Liver (tissue), 9 donors: ENCODE data around the gene CFI. TPM values are rescaled to one million over a fixed set of nuclear protein-coding genes. Genes with fewer than 3 reads are reported as not detected.

ENCODE experiments used
- DNase-seq: peaks from one replicate; pipeline ENCODE4 v3.0.0-alpha.2; 2017; ENCODE audit warnings: low spot score
- H3K27ac ChIP-seq, 2 donors: one replicate each; pipeline ENCODE4 v1.7.0; 2013; ENCODE audit warnings: inconsistent platforms in 2 of 2, low read length in 2 of 2, control low read depth in 1 of 2, low read depth in 1 of 2, mild to moderate bottlenecking in 1 of 2
- H3K27me3 ChIP-seq, 4 donors: one replicate each; pipeline versions ENCODE4 v1.6.1 to v1.7.0; 2013; ENCODE audit warnings: low read length in 3 of 4, inconsistent platforms in 1 of 4, mild to moderate bottlenecking in 1 of 4, moderate library complexity in 1 of 4; ENCODE audit not compliant: control insufficient read depth in 4 of 4, insufficient read depth in 4 of 4
- H3K36me3 ChIP-seq, 4 donors: one replicate each; pipeline versions ENCODE4 v1.6.1 to v1.7.0; 2013; ENCODE audit warnings: low read length in 3 of 4, mild to moderate bottlenecking in 3 of 4, low read depth in 1 of 4, moderate library complexity in 1 of 4; ENCODE audit not compliant: control insufficient read depth in 4 of 4, insufficient read depth in 3 of 4
- H3K4me1 ChIP-seq, 4 donors: one replicate each; pipeline versions ENCODE4 v1.6.1 to v1.7.0; 2013; ENCODE audit warnings: low read length in 3 of 4, mild to moderate bottlenecking in 3 of 4, moderate library complexity in 1 of 4; ENCODE audit not compliant: control insufficient read depth in 4 of 4, insufficient read depth in 4 of 4
- H3K4me3 ChIP-seq, 3 donors: one replicate each; pipeline versions ENCODE4 v1.6.1 to v1.7.0; 2013; ENCODE audit warnings: low read length in 3 of 3, control low read depth in 1 of 3, low read depth in 1 of 3, mild to moderate bottlenecking in 1 of 3
- H3K9ac ChIP-seq, 2 donors: one replicate each; pipeline ENCODE4 v1.7.0; 2013; ENCODE audit warnings: low read length in 2 of 2, mild to moderate bottlenecking in 2 of 2, moderate library complexity in 2 of 2, control low read depth in 1 of 2, low read depth in 1 of 2
- H3K9me3 ChIP-seq, 4 donors: one replicate each; pipeline versions ENCODE4 v1.6.1 to v1.7.0; 2013; ENCODE audit warnings: low read length in 3 of 4; ENCODE audit not compliant: control insufficient read depth in 4 of 4
- FOXA1 ChIP-seq: IDR thresholded peaks from 2 replicates; pipeline ENCODE4 v1.6.1; 2016; ENCODE audit warnings: antibody characterized with exemption
- FOXA2 ChIP-seq: IDR thresholded peaks from 2 replicates; pipeline ENCODE4 v1.6.1; 2016; ENCODE audit warnings: antibody characterized with exemption
- GABPA ChIP-seq, 2 donors: IDR thresholded peaks in 1 of 2; conservative IDR thresholded peaks in 1 of 2; 2 replicates each; pipeline ENCODE4 v1.6.1; 2016; ENCODE audit warnings: antibody characterized with exemption in 2 of 2, mild to moderate bottlenecking in 1 of 2, moderate library complexity in 1 of 2
- JUND ChIP-seq, 2 donors: IDR thresholded peaks; 2 replicates each; pipeline ENCODE4 v1.6.1; 2016; ENCODE audit warnings: antibody characterized with exemption in 2 of 2
- MAX ChIP-seq: IDR thresholded peaks from 2 replicates; pipeline ENCODE4 v1.6.1; 2016; ENCODE audit warnings: antibody characterized with exemption
- NR2F2 ChIP-seq: IDR thresholded peaks from 2 replicates; pipeline ENCODE4 v1.6.1; 2016; ENCODE audit warnings: antibody characterized with exemption
- REST ChIP-seq: IDR thresholded peaks from 2 replicates; pipeline ENCODE4 v1.6.1; 2016; ENCODE audit warnings: antibody characterized with exemption, mild to moderate bottlenecking
- TAF1 ChIP-seq: conservative IDR thresholded peaks from 2 replicates; pipeline ENCODE4 v1.6.1; 2016; ENCODE audit warnings: antibody characterized with exemption, mild to moderate bottlenecking
- YY1 ChIP-seq: IDR thresholded peaks from 2 replicates; pipeline ENCODE4 v1.6.1; 2016; ENCODE audit warnings: antibody characterized with exemption, mild to moderate bottlenecking
- ZBTB33 ChIP-seq: IDR thresholded peaks from 2 replicates; pipeline ENCODE4 v1.6.1; 2016; ENCODE audit warnings: antibody characterized with exemption
- WGBS: extraction: QIAGEN DNeasy Blood & Tissue Kit; methylation state at CpG from one replicate; pipeline ENCODE4 v1.1.7; 2013; 5-methylcytosine and 5-hydroxymethylcytosine counted together
- polyA plus RNA-seq, 2 donors: library from polyadenylated mRNA; stranded (reverse) in 1 of 2; unstranded in 1 of 2; fragments of 200-250 nt in 1 of 2; fragments of >200 nt in 1 of 2; fragmentation: Nextera tagmentation in 1 of 2; extraction: Ambion mirVana in 1 of 2; gene quantifications; one replicate each; pipeline versions ENCODE4 v1.2.1 to v1.2.3, GENCODE V29; 2013 to 2015
- total RNA-seq, 2 donors: library from RNA; depleted of rRNA; stranded (reverse); fragments of >200 nt; gene quantifications; one replicate each; pipeline ENCODE4 v1.2.3, GENCODE V29; 2014
- donor health status: healthy.
- donor health status: healthy.
- donor health status: healthy.
- donor health status: healthy.
- donor health status: healthy.

The CFI gene
- total and polyA plus RNA-seq, 4 donors: 232 to 598 (median 500) TPM

GRCh38 chr4:109815151-109816081 is 13.6 kb upstream of the CFI start, which contains the start of gene GAR1 (continued):
- TF ChIP-seq REST: peak; percentile 42

GRCh38 chr4:109811707-109812106 is 9.9 kb upstream of the CFI start:
- DNase-seq: no peak
- H3K4me1 ChIP-seq: peaks cover 0 to 17% (median 12%) of the 10 kb centered on the region in 4 donors
- TF ChIP-seq REST (no peak), FOXA2 (no peak), NR2F2 (no peak), TAF1 (no peak), FOXA1 (no peak), GABPA (IDR thresholded peaks at IDR 0.05 in 1 of 2, conservative IDR thresholded peaks at IDR 0.05 in 1 of 2) (no peak), ZBTB33 (no peak), MAX (no peak), YY1 (no peak), JUND (IDR thresholded peaks at IDR 0.05) (no peak)
- H3K27ac ChIP-seq: no peak overlapping the region
- H3K4me3 ChIP-seq: no peak overlapping the region
- no peaks in the 10 kb centered on the region for H3K27me3 ChIP-seq
- WGBS: 60% methylated on average over 3 of the region's 3 CpGs
- no peaks in the 10 kb centered on the region for H3K36me3 ChIP-seq
- no peak overlapping the region for H3K9ac ChIP-seq
- H3K9me3 ChIP-seq: no peaks in the 10 kb centered on the region
